Islet of Langerhans (tissue), 1 donor: ENCODE results near the gene HELZ.
"Not testable (repeated sequence)": the region's sequence is repeated elsewhere in the genome, so short reads cannot be mapped to it uniquely, and the experiment has no call there.

ENCODE experiments used
- FAIRE-seq: peaks from one replicate; lab custom pipeline; 2011; peaks lifted over from hg19 to GRCh38; lab: Jason Lieb, UNC

HELZ gene

DNA sequence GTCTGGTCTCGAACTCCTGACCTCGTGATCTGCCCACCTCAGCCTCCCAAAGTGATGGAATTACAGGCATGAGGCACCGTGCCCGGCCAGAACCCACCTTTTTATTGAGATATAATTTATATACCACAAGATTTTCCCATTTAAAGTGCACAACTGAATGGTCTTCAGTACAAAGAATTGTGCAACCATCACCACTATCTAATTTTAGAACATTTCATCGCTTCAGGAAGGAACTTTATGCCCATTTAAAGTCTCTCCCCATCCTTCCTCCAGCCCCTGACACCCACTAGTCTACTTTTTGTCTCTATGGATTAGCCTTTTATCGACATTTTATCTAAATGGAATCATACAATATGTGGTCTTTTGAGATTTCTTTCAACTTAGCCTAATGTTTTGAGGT, 25.4 kb upstream of the HELZ start:
- no peak for FAIRE-seq

GRCh38 chr17:67266496-67266895, 21.5 kb upstream of the HELZ start:
- FAIRE-seq = no peak

DNA sequence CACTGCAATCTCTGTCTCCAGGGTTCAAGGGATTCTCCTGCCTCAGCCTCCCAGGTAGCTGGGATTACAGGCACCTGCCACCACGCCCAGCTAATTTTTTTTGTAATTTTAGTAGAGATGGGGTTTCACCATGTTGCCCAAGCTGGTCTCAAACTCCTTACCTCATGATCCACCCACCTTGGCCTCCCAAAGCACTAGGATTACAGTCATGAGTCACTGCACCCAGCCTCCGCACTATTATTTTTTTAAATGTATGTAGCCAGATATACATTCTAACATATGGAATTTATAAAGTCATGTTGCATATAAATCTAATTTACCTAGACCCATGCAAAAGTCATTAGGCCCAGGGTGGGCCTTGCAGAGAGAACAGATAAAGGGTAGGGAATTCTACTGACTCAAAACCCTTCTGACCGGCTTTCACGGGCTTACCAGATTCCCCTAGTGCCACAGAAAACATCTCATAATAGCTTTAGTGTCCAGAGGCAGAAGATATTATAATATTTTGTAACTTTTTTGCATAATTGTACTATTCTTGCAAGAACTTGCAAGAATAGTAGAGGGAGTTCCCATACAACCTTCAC, 20.5 kb upstream of the HELZ start:
- no peak for FAIRE-seq

GRCh38 chr17:67262435-67263117, 17.6 kb upstream of the HELZ start:
- FAIRE-seq = no peak

- no peak for FAIRE-seq
Measured at GRCh38 chr17:67260170-67260987, 15.4 kb upstream of the HELZ start.

GRCh38 chr17:67258821-67259468, 13.9 kb upstream of the HELZ start:
- no peak for FAIRE-seq

DNA sequence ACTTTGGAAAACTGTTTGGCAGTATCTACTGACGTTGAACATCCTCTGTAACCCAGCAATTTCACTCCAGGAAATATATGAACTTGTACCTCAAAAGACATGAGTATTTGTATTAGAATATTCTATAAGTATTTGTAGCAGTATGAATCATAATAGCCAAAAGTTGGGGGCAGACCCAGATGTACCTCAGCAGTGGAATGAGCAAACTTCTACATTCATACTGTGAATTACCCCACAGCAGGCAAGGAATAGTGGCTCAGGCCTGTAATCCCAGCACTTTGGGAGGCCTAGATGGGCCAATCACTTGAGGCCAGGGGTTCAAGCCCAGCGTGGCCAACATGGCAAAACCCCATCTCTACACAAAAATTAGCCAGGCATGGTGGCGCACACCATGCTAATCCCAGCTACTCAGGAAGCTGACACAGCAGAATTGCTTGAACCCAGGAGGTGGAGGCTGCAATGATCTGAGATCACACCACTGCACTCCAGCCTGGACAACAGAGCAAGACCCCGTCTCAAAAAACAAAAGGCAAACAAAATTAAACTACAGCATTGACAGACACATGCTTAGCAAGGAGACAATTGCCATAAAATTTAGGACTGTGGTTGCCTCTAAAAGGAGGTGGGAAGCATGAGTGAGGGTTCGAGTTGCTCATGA, 11.2 kb upstream of the HELZ start:
- FAIRE-seq = no peak

DNA sequence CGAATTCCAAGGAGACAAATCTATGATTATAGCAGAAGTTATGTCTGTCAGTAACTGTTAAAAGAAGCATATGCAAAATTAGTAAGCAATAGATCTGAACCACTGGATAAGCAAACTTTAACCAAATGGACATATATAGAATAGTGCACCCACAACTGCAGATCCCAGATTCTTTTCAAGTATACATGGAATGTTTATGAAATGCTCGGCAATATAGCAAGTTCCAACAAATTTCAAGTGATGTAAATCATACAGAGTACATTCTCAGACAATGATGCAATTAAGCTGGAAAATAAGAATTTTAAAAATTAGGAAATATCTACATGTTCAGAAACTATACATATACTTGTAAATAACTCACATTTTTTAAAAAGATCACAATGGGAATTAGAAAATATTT, 8.4 kb upstream of the HELZ start:
- FAIRE-seq = no peak

DNA sequence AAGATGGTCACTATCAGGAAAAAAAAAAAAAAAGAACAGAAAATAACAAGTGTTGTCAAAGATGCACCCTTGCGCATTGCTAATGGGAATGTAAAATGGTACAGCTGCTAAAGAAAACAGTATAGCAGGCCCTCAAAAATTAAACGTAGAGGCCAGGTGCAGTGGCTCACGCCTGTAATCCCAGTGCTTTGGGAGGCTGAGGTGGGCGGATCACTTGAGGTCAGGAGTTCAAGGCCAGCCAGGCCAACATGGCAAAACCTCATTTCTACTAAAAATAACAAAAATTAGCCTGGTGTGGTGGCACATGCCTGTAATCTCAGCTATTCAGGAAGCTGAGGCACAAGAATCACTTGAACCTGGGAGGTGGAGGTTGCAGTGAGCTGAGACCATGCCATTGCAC, 6.6 kb upstream of the HELZ start:
- FAIRE-seq = not testable (repeated sequence)

GRCh38 chr17:67248291-67248690, 3.3 kb upstream of the HELZ start:
- FAIRE-seq = no peak

DNA sequence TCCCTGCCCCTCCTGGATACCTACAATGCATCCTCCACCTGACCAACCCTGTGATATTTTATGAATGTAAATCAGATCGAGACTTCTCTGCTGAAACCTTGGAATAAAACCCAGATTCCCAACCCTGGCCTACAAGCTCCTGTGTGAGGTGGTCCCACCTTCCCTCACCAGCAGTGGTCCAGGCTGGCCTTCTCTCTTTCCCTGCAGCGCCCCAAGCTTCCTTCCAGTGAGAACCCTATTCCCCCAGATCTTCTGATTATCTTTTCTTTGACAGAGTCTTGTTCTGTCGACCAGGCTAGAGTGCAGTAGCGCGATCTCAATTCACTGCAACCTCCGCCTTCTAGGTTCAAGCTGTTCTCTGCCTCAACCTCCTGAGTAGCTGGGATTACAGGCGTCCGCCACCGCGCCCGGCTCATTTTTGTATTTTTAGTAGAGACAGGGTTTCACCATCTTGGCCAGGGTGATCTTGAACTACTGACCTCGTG, 2.5 kb upstream of the HELZ start:
- FAIRE-seq = no peak

GRCh38 chr17:67246653-67247415, 1.8 kb upstream of the HELZ start:
- no peak for FAIRE-seq

DNA sequence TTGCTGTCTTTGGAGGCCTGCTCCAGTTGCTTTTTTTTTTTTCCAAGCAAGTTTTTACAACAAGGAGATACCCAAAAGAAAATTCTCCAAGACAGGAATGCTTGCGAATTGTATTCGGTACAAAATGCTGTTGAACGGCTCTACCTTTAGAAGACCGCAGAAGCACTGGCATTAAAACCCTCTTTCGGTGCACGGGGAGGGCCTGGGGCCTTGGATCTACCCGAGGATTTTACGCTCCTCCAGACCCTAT, 1.3 kb upstream of the HELZ start:
- no peak for FAIRE-seq

DNA sequence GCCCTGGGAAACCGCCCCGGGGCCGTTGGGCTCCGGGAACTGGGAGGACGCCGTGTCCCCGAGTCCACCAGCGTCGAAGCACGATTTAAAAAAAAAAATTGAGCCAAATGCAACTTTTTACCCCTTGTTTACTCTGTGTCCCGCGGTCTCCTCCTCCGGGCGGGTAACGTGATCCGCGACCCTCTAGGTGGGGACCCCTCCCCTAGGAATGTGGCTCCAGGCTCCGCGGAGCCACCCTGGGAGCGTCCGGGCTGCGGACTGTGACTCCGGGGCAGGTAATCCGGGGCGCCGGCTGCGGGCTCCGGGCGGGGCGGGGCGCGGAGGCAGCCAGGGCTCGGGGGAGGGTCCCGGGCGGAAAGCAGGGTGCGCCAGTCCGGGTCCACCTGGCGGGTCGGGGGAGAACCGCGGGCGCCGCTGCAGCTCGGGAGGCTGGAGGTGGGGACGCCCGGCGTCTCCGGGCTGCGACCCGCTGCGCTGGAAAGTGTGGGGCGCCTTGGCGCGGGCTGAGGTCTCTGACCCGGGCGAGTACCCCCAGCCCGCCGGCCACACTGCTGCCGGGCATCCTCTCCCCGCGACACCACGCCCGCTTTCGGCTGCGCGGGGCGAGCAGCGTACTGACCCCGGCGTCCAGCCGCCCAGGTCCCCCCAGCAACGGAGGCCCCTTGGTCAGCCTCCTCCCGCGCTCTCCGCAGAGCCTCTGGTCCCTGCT, 852 bp upstream of the HELZ start:
- FAIRE-seq = no peak

- FAIRE-seq = no peak
Measured at GRCh38 chr17:67244431-67245072, 444 bp downstream of the HELZ start.

GRCh38 chr17:67243284-67243683, 1.7 kb downstream of the HELZ start:
- no peak for FAIRE-seq

DNA sequence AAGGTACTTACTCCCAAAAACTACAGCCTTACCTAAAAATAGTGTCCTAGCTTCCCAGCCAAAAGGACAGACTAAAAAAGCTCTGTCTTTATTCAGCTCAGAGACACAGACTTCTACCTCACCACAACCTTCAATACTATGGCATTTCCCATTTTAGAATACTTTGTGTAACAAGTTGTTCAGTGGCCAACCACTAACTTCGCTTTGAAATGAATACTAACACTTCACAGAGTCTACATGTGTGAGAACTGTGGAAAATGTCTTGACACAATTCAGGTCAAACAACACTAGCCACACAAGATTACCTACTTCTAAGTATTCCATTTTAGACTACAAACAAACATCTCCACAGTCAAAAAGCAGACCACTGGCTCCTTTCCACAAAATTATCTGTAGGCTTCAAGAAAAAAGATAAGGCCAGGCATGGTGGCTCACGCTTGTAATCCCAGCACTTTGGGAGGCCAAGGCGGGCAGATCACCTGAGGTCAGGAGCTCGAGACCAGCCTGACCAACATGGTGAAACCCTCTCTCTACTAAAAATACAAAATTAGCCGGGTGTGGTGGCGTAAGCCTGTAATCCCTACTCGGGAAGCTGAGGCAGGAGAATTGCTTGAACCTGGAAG, 3.2 kb downstream of the HELZ start:
- no peak for FAIRE-seq

DNA sequence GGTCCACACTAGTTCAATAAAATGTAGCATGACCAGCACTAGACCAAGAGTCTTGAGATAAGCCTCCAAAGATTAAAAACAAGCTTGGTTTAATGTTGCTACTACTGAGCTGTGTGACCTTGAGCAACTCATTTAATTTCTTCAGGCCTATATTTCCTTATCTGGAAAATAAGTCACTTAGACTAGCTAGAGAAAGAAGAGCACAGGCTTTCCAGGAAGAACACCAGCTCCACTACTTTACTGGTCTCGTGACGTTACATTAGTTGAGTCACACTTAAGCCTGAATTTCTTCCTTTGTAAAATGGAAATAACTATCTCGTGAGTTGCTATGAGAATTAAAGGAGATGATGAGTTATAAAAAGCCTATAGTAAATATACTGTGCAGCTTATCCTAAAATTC, 5.4 kb downstream of the HELZ start:
- no peak for FAIRE-seq

DNA sequence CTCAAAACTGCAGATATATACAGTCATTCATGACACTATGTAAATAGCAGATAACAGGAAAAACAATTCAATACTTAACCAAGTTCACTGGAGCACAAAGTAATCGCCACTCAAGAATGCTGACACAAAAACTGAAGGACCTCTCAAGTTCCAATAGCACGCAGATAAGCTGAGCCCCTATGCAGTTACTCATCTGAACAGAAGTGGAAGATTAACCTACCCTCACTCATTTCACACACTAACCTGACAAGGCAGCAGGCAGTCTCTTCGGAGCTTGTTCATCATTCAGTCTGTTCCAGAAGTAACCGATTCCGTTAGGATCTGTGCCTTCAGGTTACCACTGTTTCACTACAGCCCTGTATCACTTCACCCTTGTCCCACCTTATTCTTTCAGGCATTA, 6.0 kb downstream of the HELZ start:
- FAIRE-seq = no peak

DNA sequence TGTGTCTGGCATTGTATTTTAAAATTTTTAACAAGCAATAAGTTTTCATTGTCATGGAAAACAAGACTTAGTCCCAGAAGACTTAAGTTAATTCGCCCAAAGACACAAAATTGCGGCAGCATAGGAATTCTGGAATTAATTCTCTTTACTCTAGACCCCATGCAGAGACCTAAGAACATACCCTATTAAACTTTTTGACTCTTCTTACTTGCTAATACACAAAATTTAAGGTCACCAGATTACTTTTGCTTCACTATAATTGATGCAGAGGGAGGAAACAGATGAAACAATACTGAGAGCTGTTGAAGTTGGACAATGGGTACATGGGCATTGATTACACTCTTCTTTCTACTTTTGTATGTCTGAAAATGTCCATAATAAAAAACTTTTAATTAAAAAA, 12.6 kb downstream of the HELZ start:
- no peak for FAIRE-seq
